DMS114 treated with DMSO at 0.1 percent for 48 hours (cell line): ENCODE data around the gene MYO10.

ENCODE experiments used
- DNase-seq: peaks from one replicate; lab custom pipeline; 2025; ENCODE audit not compliant: unreplicated experiment; lab: John Stamatoyannopoulos, UW

MYO10 gene

GRCh38 chr5:16639206-16639605, 296.9 kb downstream of the MYO10 start:
- no peak for DNase-seq

DNA sequence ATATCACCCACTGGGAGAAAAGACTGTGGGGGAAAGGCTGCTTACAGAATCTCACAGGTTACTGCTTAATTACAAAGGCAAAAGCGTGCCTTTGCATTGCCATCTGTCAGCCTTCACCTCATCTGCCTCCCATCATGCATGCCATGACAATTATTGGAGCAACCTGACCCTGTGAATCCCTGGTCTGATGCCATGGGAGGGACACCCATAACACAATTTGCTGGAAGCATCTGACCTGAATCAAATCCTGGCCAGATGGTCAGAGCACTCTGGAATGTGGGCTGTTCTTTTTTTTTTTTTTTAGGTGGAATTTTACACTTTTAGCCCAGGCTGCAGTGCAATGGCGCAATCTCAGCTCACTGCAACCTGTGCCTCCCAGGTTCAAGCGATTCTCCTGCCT, 307.7 kb downstream of the MYO10 start:
- DNase-seq: no peak

DNA sequence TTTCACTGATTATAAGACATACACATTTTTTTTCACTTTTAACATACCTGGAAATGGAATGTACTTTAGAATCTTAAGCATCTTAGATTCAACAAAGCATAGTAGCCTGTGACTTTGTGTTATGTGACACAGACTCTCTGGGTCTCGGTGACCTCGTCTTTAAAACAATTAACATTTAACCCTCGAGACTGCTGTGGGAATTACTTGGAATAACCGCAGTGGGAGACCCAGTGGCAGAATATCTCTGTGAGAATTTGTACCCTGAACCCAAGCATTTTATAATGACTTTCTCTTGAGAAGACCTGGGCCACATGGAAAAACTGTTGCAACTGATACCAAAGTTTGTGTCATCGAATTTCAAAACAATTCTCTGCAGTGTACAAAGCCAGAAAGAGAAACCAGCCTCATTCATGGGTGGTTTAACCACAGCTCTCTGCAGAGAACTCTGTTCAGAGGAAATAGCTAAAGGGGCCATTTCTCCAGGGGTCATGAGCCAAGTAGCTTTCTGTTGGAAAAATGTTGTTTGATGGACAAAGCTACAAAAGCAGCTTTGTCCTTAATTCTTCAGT, 309.3 kb downstream of the MYO10 start:
- DNase-seq: no peak

- DNase-seq: no peak
These were observed 311.0 kb downstream of the MYO10 start for GRCh38 chr5:16625096-16625495.

GRCh38 chr5:16619136-16619535, 317.0 kb downstream of the MYO10 start:
- no peak for DNase-seq

GRCh38 chr5:16618138-16618897, 317.8 kb downstream of the MYO10 start:
- DNase-seq: no peak

DNA sequence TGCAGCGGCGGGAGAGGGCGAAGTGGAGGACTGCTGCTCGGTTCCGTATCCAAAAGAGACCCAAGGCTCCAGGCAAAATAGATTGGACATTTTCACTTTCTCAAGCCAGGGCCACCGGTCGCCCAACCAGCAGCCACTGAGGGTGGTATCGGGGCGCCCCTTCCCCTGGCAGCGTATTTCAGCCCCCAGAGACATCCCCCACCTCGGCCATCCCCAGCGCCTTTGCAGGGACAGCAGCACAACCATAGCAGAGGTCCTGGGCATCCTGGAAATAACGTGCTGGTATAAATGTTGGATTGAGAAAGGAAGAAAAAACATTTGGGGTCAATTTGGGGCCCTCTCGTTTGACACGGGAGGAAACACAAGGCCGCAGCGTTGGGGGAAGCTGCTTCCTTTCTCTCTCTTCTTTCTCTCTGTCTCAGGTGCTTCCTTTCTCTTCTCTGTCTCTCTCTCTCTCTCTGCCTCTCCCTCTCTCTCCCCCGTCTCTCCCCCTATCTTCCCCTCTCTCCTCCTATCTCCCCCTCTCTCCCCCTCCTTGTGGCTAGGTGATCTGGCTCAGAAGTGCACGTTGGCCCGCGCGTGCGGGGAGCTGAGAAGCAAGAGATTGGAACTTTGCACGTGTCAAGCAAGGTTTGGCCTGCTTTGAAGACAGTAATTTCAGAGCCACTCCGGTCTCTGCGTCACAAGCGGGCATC, 318.7 kb downstream of the MYO10 start:
- no peak for DNase-seq

DNA sequence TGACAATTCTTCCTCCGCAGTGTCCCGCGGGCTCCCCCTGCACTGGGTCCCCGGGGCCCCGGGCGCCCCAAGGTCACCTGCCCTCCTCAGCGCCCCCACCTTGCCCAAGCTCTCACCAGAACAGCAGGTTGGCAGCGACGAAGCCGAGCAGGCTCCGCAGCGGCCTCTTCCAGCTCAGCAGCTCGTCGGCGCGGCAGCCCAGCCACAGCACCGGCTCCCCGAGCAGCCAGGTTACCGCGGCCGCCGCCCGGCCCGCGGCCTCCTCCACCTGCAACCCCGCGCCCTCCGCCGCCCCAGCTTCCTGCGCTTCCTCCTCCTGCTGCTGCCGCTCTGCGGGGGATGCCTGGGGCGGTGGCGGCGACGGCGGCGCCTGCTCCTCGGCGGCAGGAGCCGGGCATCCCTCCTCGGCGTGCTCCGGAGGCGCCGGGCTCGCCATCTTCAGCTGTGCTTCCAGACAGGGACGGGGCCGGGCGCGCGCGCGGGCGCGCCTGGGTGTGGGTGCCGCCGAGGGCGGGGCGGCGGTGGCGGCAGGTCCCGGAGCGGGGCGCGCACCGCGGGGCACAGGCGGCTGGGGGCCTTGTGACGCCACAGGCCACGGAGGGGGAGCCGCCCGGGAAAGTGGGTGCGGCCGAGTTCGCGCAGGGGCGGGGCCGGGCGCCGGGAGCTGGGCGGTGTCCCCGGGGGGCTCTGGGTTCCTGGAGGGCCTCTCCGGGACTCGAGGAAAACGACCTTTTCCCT, 319.4 kb downstream of the MYO10 start, which contains the start of gene RETREG1:
Gene RETREG1, minus strand, starts transcription at position 462 of the 738 bp plus-strand sequence. Its CDS starts 26 bp downstream, at position 436.
- no peak for DNase-seq

DNA sequence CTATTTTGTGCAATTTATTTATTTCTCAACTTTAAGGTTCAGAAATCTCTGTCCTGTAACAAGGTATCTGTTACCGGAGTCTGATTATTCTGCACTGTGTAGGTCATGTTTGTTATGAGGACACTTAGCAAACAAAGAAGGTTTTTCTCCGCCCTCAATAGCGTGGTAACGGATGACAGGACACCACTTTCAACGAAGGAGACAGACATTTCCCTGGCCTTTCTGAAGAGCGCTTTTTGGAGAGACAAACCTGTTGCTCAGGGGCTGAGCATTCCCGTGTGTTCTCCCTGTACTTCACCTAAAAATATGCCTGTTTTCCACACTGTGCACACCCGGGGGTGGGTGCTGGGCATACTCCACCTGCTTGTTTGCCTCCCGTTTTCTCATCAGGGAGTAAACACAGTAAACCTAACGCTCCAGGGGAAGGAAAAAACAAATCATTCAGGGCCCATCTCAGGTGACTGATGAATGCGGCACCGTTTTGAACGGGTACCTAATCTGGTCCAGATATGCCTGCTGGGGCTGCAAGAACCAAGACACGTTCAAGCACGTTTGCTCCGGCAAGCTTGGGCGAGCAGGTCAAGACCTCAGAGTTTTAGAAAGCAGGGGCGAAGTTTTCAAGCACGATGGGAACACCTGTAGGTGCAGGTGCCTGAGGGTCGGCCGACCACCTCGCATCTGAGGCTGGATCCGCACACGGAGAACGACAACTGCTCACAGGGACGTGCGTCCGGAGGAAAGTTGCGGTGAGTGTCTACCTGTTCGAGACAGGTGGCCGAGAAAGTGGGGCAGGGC, 320.1 kb downstream of the MYO10 start:
- no peak for DNase-seq

- DNase-seq: no peak
These were observed 324.1 kb downstream of the MYO10 start for GRCh38 chr5:16612007-16612406.
